Fibroblast of the aortic adventitia (primary cell): ENCODE measurements around the gene KIF25. TPM values are rescaled to one million over a fixed set of nuclear protein-coding genes. Genes with fewer than 3 reads are reported as not detected.

ENCODE experiments used
- DNase-seq: peaks from one replicate; pipeline ENCODE4 v3.0.0-alpha.2; 2010; ENCODE audit warnings: low read depth
- H3K4me3 ChIP-seq: 2 replicates; pipeline ENCODE4 v1.5.1; 2011; ENCODE audit warnings: low read depth, mild to moderate bottlenecking, control low read depth, low read length, moderate library complexity
- total RNA-seq: library from RNA; depleted of rRNA; stranded (reverse); fragments of >200 nt; gene quantifications from 2 replicates; pipeline ENCODE4 v1.2.3, GENCODE V29; 2012; ENCODE audit warnings: low replicate concordance
- TF ChIP-seq, protein P1 (sequence below): IDR thresholded peaks from 2 replicates; pipeline ENCODE4 v1.5.1; 2011; ENCODE audit warnings: mild to moderate bottlenecking, low read length, control low read depth, inconsistent platforms; ENCODE audit not compliant: insufficient read depth

KIF25 gene
- total RNA-seq, 1 donor, result not detected

DNA sequence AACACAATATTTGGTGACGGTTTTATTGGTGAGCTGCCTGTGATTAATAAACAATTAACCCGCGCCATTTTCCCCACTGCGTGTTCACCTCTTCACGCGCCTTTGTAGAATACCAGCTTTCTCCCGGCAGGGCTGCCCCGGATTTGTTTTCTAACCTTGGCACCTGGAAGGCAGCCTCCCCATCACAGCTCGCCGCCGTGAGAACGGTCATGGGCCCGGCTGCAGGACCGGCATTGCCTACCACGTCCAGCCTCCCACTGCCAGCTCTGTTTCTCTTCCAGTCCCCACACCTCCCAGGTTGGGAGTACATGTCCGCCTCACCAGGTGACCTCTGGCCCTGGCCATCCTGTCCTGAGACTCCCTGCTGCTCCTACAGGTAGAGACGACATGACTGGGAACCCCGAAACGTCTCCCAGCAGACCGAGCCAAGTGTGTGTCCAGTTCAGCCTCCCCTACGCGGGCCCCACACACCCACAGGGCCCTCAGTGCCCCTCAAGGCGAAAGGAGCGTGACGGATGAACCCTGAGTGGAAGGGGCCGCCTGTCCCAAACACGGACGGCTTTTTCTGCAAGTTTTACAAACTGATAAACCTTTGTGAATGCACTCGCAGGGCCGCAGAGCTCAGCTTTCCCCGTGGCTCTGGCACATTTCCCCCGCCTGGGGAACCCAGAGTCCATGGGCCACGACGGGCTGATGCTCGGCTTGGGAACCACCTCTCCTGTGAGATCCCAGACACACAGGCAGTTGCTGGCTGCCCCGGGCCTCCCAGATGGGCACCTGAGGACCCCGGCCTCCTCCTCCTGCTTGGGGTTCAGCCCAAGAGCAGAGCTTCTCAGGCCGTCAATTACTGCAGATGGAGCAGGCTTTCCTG lies 55.9 kb downstream of the KIF25 start:
- no peak overlapping the region for H3K4me3 ChIP-seq
- DNase-seq, result no peak
- TF ChIP-seq, protein P1, sequence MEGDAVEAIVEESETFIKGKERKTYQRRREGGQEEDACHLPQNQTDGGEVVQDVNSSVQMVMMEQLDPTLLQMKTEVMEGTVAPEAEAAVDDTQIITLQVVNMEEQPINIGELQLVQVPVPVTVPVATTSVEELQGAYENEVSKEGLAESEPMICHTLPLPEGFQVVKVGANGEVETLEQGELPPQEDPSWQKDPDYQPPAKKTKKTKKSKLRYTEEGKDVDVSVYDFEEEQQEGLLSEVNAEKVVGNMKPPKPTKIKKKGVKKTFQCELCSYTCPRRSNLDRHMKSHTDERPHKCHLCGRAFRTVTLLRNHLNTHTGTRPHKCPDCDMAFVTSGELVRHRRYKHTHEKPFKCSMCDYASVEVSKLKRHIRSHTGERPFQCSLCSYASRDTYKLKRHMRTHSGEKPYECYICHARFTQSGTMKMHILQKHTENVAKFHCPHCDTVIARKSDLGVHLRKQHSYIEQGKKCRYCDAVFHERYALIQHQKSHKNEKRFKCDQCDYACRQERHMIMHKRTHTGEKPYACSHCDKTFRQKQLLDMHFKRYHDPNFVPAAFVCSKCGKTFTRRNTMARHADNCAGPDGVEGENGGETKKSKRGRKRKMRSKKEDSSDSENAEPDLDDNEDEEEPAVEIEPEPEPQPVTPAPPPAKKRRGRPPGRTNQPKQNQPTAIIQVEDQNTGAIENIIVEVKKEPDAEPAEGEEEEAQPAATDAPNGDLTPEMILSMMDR, result no peak

DNA sequence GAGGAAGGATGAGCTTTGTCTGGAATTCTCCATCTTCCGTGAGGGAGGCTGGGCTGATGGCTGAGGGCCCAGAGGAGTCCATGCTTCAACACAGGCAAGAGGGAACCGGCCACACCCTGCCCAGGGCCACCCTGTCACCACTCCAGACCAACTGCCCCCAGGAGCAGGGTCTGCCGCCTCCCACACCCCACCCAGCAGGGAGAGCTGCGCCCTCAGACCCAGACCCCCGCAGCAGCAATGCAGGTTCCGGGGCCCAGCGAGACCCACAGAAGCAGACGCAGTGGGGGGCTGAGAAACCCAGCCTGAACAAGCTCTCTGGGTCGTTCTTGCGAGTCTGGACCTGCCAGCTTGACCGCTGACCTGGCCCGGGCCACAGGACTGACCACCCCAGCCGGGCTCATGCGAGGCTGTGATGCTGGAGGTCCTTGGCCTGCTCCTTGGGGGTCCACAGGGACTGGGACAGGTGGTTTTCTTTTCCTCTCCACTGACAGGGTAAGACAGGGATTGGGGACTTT lies 56.5 kb downstream of the KIF25 start:
- TF ChIP-seq, protein P1, result no peak
- no peak overlapping the region for H3K4me3 ChIP-seq
- DNase-seq, result no peak

DNA sequence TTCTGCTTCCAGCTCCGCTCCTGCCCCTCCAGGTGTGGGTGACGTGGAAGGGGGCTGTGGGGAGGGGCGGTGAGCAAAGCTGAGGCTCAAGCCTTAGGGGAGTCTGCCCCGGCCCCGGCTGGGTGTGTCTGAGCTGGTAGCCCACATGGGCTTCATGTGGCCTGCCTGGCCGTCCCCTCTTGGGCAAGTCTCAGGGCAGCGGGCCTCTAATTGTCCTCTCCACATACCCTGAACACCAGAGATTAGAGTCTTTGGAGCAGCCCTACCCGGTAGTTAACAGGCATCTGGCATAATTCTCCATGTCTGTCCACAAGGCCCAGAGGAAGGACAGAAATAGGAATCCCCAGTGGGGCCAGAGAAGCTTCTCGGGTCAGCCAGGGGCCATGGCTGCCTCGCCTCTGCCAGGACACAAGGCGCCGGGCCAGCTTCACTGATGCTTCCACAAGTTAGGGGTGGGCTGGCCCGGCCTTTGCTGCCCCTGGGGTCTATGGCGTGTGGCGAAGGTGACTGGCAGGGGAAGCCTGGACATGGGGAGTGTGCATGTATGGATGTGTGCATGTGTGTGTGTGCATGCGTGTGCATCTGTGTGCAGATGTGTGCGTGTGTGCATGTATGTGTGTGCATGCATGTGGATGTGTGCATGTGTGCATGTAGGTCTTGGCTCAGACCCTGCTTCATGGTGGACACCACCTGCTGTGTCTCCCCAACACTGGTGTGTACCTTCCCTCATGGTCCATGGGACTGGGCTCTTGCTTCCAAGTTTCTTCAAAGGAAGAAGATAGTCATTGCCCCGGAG lies 57.5 kb downstream of the KIF25 start:
- no peak overlapping the region for H3K4me3 ChIP-seq
- TF ChIP-seq, protein P1, result no peak

DNA sequence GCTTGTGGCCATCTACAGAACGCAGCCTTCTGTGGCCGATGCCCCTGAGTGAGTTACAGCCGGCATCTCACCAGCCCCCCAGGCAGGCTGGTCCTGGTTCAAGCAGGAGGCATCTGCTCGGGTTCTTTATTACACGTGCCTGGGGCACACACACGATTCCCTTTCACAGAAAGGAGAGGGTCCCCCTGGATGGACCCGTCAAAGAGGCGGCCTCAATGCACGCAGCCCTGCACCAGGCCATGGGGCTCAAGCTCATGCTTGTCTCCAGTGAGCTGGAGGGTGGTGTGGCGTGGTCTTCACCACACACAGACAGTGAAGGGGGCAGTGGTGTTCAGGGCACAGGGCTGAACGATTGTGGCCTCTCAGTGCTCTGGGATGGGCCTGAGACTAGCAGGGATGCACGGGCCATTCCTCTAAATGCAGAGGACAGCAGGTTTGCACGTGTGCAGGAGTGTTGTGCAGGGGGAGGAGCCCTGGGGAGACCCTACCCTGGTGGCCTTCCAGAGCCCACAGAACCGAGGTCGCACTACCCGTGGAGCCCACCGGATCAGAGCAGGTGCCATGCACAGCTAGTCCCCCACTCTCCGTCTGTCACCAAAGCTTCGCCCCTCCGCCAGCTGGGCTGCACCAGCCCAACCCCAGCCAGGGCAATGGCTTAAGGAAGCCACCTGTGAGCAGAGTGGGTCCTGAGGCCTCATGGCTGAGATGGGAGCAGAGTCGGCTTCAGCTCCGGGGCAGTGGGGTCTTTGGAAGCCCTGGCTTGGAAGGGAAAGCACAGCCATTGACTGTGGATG lies 58.4 kb downstream of the KIF25 start:
- TF ChIP-seq, protein P1, result no peak
- H3K4me3 ChIP-seq, result no peak overlapping the region
- no peak for DNase-seq

More for the DNA sequence above, 57.5 kb downstream of the KIF25 start:
- DNase-seq, result peak; percentile 7

DNA sequence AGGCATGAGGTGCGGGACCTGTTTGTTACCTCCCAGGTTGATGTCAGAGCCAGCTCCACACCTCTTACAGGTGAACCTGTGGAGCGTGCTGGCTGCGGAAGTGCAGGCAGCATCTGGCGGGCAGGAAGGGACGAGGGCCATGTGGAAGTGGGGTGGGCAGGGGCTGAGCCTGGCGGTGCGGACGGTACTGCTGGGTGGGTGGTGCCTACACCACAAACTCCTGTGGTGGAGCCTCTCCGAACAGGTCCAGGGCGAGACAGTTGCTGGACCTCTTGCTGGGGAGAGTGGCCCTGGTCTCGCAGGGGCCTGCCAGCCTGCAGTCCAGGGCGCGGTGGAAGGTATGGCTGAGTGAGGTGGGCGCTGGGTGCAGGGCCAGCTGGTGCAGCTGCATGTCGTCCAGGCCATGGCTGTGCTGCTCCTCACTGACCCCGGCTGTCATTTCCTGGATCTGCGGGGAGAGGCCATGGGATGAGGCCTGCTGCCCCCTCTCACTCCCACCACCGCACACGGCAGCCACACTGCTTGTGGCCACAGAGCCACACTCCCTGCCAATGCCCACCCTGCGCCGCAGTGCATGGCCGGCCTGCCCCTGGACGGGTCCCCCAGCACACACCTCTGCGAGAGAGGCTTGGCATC lies 59.5 kb downstream of the KIF25 start:
- H3K4me3 ChIP-seq, result no peak overlapping the region
- no peak for DNase-seq
- TF ChIP-seq, protein P1, result no peak

DNA sequence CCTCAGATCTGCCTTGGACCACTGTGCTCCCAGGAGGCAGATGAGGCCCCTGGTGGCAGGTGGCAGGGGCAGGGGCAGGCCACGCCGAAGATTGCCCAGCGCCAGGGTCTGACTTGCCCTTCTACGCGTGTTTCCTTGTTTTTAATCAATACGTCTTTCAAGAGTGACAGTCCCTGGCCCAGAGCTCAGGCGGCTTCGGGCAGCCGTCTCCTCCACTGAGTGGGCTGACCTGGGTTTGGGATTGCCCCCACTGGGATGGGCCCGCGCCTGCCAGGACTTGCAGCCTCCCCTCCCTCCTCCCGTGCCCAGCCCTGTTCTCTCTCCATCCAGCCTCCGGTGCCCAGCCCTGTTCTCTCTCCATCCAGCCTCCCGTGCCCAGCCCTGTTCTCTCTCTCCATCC lies 60.4 kb downstream of the KIF25 start:
- no peak overlapping the region for H3K4me3 ChIP-seq
- no peak for DNase-seq
- TF ChIP-seq, protein P1, result no peak
